Suprapubic skin (tissue), 3 donors: ENCODE measurements around the gene TRAPPC8.

Experiments used
- CTCF ChIP-seq, 2 donors: fragments of 200-600 bp in 1 of 2; fragments of 450-650 bp in 1 of 2; sonication (generic) in 1 of 2; IDR thresholded peaks; one replicate each; pipeline ENCODE4 v1.5.1; 2016 to 2019; ENCODE audit warnings: antibody characterized with exemption in 2 of 2, mild to moderate bottlenecking in 1 of 2, moderate library complexity in 1 of 2
- EP300 ChIP-seq: sonication (generic); formaldehyde crosslinking; IDR thresholded peaks from one replicate; pipeline ENCODE4 v1.6.1; 2017; ENCODE audit warnings: antibody characterized with exemption
- POLR2A ChIP-seq, 2 donors: fragments of 450-650 bp; IDR thresholded peaks; one replicate each; pipeline ENCODE4 v1.6.1; 2017; ENCODE audit warnings: antibody characterized with exemption in 2 of 2, mild to moderate bottlenecking in 2 of 2, moderate library complexity in 2 of 2

GRCh38 chr18:31877900-31878299 lies 65.0 kb downstream of the TRAPPC8 start:
- TF ChIP-seq EP300 (no peak), CTCF (IDR thresholded peaks at IDR 0.05) (no peak), POLR2A (IDR thresholded peaks at IDR 0.05) (no peak)
